Measurements from ENCODE around the gene PRKCA. TPM values are rescaled to one million over a fixed set of nuclear protein-coding genes. Genes with fewer than 3 reads are reported as not detected.

The PRKCA gene
- total RNA-seq, 2 donors from 2014 or later = 6.4 to 7.7 TPM

DNA sequence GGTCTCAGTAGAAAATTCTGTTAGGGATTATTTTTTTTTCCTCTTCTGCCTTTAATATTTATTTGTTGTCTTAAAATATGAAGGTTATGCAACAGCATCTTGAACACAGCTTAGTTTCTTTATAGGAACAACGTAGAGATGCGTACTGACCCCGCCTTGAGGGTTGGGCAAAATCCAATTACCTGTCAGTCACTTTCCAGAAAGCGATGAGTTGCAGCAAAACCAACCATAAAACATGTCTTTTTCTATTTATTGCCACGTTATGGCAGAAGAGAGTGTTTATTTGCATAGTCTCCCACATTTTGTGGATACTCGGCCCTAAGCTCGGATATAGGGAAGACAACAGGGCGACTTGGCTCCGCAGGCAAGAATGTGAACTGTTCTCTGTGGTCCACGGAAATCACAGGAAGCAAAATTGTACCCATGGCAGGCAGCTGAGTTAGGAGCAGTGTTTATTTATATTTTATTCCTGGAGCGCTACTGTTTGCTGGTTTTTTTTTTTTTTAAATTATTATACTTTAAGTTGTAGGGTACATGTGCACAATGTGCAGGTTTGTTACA is 488.2 kb downstream of the PRKCA start:
- intact Hi-C loops (cut with DNase I) = no loop called here
- peak in 1 of 2 donors; percentile 43 for ATAC-seq
- DNase-seq = no peak

DNA sequence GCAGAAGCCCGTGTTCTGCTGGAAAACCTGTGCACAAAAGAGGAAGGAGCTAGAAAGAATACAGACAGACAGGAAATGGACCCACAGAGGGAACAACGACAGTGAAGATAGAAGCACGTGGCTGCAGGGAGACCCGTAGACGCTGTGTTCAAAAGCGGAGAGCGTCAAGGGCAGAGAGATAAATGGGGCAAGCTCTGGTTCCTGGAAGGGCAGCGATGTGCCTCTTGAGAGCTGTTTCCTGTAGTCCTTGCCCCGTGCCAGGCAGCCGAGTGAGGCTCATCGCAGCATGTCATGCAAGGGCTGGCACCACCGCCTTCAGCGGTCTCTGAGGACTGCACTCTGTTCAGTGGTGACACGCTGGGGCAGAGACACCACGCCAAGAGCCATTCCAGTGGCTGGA is 488.9 kb downstream of the PRKCA start:
- peak; percentile 53 to 64 for ATAC-seq
- intact Hi-C loops (cut with DNase I) = no loop called here
- no peak for DNase-seq

DNA sequence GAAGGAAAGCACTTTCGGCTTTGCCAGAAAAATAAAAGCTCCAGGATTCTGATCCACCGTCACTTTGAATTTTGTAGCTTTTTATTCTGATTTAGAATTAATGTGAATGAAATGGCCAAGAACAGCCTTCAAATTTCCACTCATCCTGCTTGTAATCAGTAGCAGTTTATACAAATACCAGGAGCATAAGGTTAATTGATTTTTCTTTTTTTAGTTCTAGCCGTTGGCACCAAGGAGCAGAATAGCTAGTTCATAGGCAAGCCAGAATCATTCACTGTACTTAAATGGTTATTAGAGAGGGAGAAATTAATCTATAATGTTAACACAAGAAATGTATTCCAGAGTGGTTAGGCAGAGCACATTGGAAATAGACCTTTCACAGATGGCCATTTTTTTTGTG is 491.4 kb downstream of the PRKCA start:
- no peak for DNase-seq
- intact Hi-C loops (cut with DNase I) = no loop called here
- ATAC-seq = no peak

DNA sequence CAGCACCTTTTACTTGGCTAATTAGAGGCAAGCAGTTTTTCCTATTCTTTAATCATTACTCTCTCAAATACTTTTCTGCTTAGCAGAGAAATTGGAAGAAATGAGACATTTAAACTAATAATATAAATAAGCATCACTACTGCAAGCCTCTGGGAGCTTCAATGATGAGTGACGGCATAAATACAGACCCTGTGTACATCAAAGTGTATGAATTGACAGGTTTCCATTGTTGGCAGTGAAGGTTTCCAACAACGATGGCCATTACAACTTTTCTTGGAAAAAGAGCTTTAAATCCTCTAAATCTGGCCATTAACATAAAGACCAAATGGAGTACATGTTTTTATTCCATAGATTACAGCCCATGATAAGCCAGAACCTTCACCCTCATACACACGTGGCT is 493.1 kb downstream of the PRKCA start:
- ATAC-seq = no peak
- no peak for DNase-seq
- intact Hi-C loops (cut with DNase I) = no loop called here

DNA sequence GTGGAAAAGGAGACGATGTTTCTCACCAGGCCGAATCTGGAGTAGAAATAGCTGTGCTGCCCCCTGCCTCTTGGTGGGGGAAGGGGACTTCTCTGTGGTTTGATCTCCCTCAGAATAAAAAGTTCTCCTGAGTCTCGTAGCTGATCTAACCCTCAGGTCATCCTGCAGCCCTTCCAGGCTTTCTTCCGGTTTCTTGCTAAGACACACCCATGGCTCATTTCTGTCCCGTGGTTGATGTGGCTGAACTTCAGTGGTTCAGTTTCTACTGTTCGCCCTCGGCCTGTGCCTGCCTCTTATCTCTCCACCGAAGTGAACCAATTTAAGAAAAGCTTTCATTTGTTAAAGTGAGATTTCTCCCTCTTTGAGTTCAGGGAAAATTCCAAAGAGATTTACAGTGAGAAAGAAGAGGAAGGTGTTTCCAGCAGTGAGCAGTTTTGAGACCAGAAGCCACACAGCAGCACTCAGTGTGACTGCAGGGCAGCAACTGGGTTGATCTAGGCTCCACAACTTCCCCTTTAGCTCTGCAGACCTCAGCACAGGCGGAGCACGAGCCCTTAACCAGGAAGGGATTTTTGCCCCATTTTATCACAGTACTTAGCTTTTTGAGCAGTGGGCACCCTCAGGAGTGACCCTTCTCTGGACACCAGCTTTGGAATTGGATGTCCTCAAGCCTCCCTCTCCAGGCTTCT is 497.6 kb downstream of the PRKCA start:
- intact Hi-C loops (cut with DNase I) = no loop called here
- ATAC-seq (peak; percentile 41 to 72), DNase-seq (peak; percentile 27)

DNA sequence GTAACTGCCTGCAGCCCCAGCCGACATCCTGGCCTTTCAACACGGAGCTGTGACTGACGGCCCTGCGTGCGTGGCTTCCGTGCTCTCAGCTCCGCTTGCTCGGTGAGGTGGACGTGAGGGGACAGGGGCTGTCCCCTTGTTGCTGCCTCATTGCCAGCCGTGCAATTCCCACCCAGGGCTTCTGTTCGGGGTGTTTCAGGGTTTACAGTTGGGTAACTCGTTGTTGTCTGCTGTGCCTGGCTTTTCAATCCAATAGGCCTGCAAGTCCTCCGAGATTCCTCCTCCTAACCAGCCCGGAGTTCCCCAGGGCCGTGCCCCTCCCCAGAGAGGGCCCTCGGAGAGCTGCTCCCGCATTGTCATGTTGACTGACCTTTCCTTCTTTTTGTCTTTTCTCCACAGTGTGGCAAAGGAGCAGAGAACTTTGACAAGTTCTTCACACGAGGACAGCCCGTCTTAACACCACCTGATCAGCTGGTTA is 501.1 kb downstream of the PRKCA start:
- intact Hi-C loops (cut with DNase I) = no loop called here
- no peak for ATAC-seq
- no peak for DNase-seq

DNA sequence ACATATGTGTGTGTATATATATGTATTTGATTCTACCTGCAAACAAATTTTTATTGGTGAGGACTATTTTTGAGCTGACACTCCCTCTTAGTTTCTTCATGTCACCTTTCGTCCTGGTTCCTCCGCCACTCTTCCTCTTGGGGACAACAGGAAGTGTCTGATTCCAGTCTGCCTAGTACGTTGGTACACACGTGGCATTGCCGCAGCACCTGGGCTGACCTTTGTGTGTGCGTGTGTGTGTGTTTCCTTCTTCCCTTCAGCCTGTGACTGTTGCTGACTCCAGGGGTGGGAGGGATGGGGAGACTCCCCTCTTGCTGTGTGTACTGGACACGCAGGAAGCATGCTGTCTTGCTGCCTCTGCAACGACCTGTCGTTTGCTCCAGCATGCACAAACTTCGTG is 503.2 kb downstream of the PRKCA start:
- DNase-seq (no peak), ATAC-seq (no peak)
- intact Hi-C loops (cut with DNase I) = no loop called here

DNA sequence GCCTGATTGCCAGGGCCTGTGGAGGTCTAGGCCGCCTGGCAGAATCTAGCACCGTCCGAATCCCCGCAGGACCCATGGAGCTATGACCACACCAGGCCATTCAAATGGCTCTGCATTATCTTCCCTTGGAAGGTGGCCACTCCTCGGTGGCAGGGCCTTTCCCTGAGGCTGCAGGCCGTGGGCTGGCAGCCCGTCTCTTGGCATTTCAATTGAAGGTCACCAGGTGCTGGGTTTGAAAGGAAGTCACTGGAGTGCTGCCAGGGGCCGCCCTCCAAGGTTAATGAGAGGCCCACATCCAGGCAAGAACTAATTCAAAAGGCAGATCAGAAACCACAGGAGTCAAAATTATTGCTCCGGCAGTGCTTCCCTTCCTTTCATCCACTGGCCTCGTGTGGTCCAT is 504.8 kb downstream of the PRKCA start:
- no peak for DNase-seq
- intact Hi-C loops (cut with DNase I) = no loop called here
- no peak for ATAC-seq

DNA sequence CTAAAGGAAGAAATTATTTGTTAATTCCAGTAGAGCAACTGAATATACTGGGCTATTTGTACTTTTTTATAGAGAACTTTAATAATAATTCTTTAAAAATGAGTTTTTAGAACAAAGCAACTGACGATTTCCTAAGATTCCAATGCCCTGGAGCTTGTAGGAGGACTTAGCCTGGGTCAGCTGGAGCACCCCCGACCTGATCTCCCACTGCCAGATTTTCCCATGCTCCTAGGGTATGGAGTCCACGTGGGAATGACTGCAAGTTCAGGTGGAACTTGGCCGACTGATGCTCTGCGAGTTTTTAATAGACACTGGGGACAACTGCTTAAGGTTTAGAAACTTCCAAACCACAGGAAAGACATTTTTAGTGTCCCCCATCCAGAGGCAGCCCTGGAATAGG is 507.0 kb downstream of the PRKCA start:
- ATAC-seq (no peak), DNase-seq (no peak)

DNA sequence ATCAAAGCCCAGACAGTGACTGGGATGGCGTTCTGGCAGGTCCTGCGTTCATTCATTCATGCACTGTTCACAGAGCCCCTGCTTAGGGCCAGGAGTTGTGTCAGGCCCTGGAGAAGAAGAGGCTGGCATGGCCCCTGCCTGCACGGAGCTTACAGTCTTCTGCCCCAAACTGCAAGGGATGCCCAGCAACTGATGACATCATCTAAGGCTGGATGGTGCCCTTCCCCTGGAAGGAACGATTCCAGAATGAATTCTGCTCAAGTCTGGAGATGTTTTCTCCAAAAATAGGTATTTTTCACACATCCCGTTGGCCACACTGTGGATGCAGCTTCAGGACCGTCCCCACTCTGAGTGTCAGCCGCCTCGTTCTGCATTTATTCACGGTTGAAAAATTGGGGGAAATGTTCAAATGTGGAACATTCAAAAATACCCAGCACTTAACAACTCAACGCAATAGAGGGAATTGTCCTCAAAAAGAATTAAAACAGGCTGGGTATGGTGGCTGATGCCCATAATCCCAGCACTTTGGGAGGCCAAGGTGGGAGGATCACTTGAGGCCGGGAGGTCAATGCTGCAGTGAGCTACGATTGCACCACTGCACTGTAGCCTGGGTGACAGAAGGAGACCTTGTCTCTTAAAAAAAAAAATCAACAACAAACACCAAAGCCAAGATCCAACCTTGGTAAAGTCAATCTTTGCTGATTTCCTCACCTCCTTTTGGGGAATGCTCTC is 508.7 kb downstream of the PRKCA start:
- no peak for ATAC-seq
- no peak for DNase-seq
- intact Hi-C loops (cut with DNase I) = no loop called here

More for the DNA sequence above, 507.0 kb downstream of the PRKCA start:
- intact Hi-C loops (cut with DNase I) = no loop called here

DNA sequence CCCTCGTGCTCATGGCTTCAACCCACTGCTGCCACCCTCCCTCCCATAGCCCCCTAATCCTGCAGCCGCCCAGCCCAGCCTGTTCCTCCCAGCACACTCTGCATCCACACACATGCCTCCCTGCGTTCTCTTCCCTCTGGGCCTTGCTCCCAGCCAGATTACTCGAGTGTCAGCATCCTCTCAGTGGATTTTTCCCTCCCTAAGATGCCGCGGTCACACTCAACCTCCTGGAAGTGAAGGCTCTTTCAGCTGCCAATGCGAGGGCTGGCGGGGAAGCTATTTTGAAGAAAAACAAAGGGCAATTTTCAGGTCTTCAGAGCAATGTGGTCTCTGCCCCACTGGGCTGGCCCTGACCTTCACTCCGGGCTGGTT is 509.3 kb downstream of the PRKCA start:
- ATAC-seq (no peak), DNase-seq (no peak)
- intact Hi-C loops (cut with DNase I) = no loop called here

DNA sequence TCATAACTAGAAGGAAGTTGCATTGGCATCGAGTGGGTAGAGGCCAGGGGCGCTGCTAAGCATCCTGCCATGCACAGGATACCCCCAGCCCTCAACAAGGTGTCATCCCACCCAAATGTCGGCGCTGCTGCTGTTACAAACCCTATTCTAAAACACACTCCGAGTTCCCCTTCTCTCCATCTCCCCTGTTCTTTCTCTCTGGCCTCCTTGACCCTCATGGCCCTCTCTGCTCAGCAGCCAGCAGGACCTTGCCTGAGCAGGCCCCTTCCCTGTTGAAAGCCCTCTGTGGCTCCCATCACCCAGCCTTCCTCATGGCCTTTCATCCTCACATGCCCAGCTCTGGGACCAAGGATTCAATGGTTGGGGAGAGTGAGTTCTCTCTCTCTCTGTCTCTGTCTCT is 510.2 kb downstream of the PRKCA start:
- DNase-seq = no peak
- intact Hi-C loops (cut with DNase I) = no loop called here
- ATAC-seq = no peak

DNA sequence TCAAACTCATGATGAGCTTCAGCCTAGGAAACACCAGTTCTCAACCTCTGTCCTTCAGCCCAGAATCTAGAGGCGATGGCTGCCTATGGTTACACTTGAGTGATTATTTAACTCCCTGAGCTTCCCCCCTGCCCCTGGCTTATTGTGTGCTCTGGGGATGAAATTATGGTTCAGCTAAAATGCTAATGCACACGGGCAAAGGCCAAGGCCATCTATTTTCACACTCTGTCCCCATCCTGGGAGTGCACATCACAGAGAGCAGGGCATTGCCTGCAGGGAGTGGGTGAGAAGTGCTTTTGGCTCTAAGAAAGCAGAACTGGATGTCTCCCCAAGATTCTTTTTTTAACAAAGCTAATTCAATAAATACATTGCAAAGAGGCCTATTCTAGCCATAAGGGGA is 510.9 kb downstream of the PRKCA start:
- intact Hi-C loops (cut with DNase I) = no loop called here
- ATAC-seq (no peak), DNase-seq (no peak)

DNA sequence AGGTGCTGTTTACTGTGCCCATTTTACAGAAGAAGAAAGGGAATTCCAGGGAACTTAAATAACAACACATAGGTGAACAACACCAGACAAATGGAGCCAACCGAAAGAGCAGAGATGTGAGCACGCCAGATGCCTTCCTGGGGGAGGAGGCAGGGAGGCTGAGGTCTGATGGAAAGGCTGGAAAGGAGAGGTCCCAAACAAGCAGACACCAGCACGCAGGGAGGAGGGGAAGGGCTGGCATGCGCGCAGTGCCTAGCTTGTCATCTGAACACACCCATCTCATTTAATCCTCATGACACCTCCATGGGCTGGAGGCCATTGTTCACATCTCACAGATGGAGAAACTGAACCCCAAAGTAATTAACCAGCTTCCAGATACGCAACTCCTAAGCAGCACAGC is 511.6 kb downstream of the PRKCA start:
- intact Hi-C loops (cut with DNase I) = no loop called here
- ATAC-seq = no peak
- no peak for DNase-seq

DNA sequence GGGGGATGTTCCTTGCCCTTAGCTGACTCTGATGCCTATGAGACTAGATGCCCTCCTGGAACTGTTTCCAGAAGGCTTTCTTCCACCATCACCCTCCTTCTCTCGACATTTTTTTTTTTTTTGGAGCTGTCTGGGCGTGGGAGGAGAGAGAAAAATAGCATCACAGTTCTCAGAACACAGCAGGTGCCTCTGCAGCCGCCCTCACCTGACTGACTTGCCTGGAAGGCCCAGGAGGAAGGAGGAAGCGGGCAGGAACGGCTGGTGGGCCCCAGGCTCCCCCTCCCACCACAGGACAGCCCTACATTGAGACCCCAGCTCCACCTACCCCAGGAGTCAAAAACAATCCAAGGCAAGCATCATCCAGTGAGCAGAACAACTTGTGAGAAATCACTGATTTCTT is 512.2 kb downstream of the PRKCA start:
- intact Hi-C loops (cut with DNase I) = no loop called here
- DNase-seq = no peak
- no peak for ATAC-seq

DNA sequence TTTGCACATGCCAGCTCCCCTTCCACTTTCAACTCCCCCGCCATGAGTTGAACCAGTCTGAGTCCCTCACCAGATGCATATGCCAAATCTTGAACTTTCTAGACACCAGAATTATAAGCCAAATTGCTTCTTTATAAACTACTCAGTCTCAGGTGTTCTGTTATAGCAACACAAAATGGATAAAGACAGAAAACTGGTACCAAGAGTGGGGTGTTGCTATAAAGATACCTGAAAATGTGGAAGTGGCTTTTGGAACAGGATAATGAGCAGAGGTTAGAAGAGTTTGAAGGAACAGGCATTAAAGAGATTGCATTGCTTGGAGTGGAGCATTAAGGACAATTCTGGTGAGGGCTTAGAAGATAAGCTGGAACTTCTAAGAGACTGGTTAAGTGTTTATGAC is 515.3 kb downstream of the PRKCA start:
- ATAC-seq = no peak
- DNase-seq = no peak
- intact Hi-C loops (cut with DNase I) = no loop called here

DNA sequence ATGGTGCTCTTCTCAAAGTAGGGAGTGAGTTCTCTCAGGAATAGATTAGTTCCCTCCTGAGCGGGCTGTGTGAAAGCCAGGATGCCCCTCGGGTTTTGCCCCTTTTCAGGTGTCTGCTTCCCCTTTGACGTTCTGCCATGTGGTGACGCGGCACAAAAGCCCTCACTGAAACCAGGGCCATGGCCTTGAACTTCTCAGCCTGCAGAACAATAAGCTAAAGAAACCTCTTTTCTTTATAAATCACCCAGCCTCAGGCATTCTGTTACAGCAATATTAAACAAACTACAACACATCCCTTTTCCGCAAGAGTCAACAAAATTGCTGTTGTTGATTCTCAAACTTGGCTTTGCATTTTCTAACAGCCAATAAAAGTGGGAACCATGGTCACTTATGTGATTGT is 517.1 kb downstream of the PRKCA start:
- ATAC-seq (no peak), DNase-seq (no peak)
- intact Hi-C loops (cut with DNase I) = no loop called here

DNA sequence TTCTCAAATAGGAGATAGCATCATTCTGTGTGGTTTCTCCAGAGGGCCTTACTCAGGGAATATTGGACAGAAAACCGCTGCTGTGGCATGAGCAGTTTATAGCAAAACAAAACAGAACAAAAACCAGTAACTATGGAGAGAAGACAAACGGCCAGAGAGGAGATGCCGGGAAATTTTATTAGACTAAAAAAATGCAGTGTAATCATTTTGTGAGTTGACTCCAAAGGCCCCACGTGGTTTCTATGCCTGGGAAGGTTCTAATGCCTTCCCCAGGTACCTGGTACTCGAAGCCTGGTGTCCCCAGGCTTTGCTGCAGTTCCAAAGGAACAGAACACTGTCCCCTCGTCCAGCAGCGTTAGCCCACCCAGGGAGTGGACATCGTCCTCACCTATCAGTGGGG is 519.6 kb downstream of the PRKCA start:
- intact Hi-C loops (cut with DNase I) = no loop called here
- no peak for ATAC-seq
- no peak for DNase-seq

DNA sequence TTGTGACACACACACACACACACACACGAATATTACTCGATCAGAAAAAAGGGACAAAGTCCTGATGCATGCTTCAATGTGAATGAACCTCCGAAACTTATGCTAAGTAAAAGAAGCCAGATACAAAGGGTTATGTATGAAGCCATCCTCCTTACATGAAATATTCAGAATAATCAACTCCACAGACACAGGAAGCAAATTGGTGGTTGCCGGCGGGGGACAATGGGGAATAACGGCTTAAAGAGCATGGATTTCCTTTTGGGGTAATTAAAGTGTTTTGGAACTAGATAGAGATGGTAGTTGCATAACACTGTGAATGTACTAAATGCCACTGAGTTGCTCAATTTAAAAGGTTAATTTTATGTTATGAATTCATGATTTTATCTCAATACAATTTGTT is 524.4 kb downstream of the PRKCA start:
- ATAC-seq (no peak), DNase-seq (no peak)
- intact Hi-C loops (cut with DNase I) = no loop called here

DNA sequence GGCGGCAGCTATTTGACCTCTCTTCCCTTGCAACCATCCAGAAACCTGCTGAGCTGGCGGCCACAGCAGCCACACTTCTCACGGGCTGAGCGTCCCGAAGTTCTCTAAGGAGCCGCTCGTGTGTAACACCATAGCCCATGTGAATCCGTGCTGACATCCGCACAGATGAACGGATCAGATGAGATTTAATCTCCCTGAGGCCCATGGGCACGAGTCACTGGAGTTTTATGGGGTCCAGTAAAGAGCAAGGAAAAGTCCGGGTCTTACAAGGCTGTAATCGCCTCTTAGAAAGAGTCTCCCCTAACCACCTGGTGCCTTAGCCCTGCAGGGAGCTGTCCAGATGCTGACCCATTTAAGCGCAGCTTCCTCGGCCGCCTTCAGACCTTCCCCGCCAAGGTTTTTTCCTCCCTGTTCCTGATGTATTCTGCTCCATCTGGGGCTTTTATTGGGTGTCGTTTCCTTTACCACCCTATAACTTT is 527.0 kb downstream of the PRKCA start:
- ATAC-seq = peak; percentile 88
- DNase-seq = peak; percentile 39
- intact Hi-C loops (cut with DNase I) = no loop called here

DNA sequence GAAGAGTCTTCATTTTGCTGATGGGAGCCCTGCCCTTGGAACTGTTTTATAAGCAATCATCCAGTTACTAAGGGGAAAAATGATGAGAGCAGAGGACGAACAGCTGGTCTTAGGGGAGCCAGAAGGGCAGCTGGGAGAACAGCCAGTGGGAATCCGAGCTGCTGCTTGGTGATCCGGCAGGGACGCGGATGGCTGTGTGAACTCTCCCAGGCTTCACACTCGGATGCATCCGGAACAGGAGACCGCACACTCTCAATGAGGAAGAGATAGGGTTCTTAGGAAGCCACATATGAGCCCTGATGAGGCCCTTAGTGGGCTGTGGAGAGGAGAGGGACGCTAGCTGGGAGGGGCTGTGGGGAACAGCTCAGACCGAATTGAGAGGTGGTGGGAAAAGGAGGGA is 527.5 kb downstream of the PRKCA start:
- ATAC-seq = no peak
- DNase-seq = no peak
- intact Hi-C loops (cut with DNase I) = no loop called here

Data from left cardiac atrium (tissue), 4 donors.